Measurements from ENCODE around the gene PATL1.

The PATL1 gene

DNA sequence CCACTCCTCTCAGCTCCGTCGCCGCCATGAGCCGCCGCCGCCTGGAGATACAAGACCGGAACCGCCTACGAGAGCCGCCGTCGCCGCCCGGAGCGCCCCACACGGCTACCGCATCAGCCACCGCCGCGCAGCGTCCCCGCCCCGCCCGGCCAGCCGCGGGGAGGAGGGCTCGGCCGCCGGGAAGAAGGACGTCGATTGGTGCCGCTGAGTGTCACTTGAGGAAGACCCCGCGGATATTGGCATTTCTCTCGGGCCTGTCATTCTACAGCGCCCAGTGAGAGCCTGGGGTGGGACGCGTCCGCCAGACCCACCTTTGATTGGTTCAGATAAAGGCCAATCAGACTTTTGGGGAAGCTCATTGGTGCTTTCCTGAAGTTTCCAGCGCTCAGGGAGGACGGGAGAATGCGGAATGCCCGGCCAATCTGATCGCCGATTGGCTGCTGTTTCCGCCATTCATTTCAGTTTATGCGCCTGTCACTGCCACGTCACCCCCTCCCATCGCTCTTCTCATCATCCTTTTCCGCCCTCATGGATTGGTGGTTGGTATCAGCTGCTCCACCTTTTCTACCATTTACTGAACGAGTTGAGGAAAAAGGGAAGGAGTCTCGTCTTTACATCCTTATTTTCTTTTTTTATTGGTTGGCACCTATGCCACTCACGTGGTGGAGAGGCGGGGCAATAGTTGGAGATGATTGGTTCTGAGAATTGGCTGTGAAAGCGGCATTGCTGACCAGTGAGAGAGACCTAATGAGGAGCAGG is 53.0 kb downstream of the PATL1 start, which contains the start of gene OSBP:
Gene OSBP (minus strand): TSS at position 138 of the 759 bp plus-strand sequence. CDS start 110 bp downstream, at position 28.
- DNase-seq (ENCODE audit: low read depth, low spot score) = peak; percentile 100

DNA sequence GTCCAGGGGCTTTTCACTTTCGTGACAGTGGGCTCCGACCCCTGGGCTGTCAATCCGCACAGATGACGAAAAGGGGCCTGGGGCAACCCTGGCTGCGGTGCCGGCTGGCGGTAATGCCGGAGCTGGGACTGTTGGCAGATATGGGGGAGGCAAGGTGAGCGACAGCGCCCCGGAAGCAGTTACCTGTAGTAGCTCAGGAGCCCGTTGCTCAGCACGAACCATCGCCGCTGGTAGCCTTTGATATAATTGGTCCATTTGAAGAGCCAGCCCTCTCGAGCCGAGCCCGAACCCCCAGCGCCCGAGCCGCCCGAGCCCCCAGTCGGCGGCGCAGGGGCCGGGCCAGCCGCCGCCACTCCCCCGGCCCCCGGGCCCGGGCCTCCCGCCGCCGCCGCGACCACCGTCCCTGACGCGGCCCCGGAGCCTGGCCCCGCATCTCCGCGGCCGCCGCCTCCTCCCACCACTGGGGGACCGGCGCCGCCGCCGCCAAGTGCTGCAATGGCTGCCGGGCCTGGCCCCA is 53.7 kb downstream of the PATL1 start:
- peak; percentile 50 for DNase-seq (ENCODE audit: low read depth, low spot score)

DNA sequence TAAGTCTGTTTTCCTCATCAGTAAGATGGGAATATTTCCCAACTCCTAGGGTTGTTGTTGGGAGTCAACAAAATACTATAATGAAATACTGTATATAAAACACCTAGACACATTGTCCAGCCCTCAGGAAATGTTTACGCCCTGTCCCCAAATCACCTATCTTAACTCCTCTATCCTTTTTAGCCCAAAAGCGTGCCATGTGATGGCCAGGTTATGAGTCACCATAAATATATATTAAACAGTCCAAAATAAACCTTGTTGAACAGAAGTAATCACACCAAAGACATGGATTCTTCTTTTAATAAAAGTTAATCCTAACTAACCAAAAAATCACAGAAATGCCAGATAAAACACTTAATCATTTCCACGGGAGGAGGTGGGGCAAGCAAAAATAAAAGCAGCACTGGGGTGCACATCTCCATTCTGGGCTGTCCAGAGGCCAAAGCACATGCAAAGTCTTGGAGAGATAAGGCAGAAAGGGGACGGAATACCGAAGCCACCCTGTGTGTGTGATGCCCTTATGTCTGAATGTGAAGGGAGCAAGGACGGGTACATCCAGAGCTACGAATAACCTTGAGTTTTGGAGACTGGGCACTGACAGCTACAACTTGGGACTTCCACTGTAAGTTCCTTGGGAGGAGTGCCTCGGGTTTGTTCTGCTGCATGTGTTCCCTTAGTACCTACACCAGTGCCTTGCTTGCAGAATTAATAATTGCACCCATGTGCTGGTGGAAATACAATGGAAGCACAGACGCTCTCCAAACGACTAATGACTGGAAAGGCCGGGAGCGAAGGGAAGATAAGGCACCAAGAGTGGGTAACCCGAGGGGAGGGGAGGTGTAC is 54.3 kb downstream of the PATL1 start:
- DNase-seq (ENCODE audit: low read depth, low spot score) = no peak

DNA sequence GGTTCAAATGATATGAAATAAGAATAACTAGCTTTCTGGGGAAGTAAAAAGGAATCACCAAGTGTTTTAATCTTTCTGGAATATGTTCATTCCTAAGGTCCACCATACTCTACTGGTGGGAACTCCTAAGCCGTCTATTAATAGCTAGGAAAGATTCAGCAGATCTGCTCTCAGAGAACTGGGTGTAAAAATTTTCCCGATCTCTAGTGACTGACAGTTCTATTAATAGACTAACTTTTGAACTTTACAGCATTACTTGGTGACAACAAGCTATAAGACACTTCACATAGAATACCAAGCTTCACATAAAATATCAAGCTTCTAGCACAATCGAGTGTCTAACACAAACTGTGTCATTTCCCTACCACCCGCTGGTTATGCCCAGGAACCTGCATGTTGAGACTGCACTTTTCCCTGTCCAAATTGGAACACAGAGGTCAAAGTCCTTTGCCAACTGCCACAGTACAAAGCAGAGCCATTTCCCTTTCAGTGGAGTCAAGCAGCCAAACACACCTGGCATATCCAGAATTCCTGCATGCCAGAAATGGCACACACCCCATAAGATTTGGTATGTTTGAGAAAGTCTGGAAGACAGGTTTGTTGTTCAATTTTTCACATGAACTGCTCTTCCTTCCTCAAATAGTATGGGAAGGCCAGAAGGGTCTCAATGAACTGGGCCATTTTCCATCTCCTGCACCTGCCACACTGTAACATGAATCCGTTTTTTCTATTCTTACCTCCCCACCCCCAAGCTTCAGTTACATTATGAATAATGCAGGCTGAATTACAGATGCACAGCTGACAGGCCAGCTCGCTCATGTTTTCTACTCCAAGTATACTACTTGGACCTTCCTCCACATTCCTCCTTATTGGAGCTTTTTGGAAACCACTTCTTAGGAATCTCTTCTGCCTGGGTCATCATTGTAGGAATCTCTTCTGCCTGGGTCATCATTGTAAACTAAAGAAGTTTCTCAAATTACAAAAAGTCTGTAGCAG is 57.0 kb downstream of the PATL1 start:
- DNase-seq (ENCODE audit: low read depth, low spot score) = no peak

DNA sequence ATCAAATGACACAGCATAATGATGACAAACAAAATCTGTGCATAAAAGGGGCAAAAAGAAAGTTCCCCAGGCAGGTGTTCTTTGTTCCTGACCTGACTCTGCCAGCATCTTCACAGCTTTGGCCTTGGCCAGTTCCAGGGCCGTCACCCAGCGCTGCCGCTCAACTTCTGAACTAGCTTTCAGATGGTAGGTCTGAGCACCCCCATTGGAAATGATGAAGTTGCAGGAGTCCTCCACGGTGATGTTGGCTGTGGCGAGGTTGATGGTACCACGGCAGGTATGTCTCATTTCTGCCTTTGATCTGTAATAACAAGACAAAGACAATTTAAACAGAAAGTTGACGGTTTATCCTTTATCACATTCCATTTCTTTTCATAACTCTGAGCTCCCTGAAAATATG is 58.5 kb downstream of the PATL1 start:
- no peak for DNase-seq (ENCODE audit: low read depth, low spot score)

DNA sequence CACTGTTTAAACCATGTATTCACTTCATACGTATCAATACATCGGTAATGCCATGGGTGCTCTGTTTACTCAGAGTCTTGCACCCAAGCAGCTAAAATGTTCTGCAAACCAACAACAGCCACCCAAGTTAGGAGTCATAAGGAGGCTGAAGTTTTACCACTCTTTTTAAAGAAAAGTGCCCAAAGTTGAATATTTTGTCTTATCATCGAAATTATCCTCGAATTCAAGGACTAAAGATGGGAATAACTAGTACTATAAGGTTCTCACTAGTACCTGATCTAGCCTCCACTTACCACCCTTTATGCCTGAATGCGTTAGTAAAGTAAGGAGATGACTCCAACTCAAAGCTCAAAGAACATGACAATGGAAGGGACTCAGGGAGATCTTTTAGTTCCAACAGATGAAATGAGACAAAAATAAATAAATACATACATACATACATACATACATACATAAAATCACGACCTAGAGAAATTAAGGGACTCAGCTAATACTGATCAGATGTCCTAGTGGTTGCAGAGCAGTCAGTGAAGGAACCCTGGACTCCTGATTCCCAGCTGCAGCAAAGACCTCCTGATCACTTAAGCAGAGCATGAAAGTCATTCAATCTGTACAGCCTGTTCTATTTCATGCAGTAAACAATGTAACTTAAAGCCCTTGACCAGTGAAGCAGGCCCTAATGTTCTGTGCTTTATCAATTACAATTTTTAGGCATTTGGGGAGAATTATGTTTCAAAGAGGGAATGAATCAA is 61.0 kb downstream of the PATL1 start:
- DNase-seq (ENCODE audit: low read depth, low spot score) = no peak

DNA sequence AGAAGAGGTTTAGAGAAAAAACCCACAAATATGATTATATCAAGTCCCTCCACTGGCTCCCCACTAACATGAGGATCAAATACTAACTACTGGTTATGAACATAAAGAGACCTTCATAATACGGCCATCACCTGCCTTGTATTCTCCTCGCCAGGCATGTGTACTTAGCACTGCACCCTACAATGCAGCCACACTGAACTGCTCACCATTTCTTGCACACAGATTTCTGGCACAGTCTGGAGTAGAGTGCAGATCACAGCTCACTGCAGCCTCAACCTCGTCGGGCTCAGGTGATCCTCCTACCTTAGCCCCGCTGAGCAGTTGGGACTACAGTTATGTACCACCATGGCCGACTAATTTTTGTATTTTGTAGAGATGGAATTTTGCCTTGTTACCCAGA is 66.4 kb downstream of the PATL1 start:
- DNase-seq (ENCODE audit: low read depth, low spot score) = no peak

DNA sequence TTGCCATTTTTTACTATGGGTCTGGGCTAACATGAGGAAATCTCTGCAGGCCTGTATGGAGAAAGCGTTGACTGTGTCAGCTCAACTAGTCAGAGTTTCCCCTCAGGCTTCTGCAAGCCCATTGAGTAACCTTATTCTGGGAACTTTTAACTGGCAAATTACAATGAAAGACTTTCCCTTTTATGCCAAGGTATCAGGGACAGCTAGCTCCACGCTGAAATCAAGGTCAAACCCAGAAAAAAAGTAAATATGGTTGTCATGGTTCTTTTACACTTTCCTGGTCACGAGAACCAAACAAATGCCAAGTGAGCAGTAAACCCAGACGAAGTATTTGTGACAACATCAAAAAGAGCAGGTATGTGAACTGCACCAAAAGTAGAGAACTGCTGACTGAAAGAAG is 67.0 kb downstream of the PATL1 start:
- no peak for DNase-seq (ENCODE audit: low read depth, low spot score)

DNA sequence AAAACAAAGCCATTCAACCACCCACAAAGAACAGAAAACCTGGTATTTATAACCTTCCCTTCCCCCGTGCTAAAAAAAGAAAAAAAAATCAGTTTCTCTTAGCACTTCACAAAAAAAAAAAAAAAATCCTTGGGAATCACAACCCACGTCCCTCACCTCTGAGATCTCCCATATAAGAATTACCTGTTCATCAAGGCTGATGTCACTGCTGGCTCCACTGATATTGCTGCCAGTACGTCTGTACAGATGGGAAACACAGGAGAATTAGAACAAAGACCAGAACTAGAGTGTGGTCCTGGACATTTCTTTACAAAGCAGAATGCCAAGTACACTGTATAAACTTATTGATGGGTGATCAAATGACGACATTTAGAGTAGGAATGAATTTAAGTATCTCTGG is 68.2 kb downstream of the PATL1 start:
- DNase-seq (ENCODE audit: low read depth, low spot score) = no peak

DNA sequence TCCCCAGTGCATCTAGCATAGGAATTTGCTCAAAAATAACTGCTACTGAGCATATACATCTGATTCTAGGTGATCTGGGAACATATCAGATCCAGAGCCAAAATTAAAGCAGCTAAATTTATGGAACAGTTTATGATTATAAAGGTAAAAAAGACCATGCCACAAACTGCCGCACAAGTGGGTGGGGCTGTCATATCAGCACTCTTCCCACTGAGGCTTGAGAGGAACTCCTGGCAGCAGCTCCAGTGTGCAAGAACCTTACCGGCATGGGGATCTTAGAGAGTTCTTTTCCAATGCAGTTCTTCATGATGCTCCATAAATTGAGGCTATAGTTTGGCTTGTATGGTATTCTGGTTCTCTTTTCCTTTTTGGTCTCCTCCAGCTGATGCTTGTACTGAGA is 68.6 kb downstream of the PATL1 start:
- DNase-seq (ENCODE audit: low read depth, low spot score) = no peak

DNA sequence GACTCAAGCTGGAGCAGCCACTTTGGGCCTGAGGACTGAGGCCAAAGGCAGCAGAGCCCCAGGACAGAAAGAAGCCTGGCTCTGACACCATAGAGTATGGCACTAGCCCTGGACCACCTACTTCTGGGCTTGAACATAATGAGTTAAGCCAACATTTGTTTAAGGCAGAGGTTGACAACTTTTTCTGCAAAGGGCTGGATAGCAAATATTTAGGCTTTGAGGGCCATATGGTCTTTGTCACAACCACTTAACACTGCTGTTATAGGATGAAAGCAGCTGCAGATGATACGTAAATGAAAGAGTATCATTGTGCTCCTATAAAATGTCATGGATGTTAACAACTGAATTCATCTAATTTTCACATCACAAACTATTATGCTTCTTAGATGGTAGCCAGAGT is 69.9 kb downstream of the PATL1 start:
- no peak for DNase-seq (ENCODE audit: low read depth, low spot score)
